SU-DHL-6 (cell line): ENCODE data around the gene GSDMA.

Source experiments
- EZH2phosphoT487 ChIP-seq: fragments of 200-600 bp; sonication (generic), shearing (Covaris generic); conservative IDR thresholded peaks from 2 replicates; pipeline ENCODE4 v1.6.1; 2018; ENCODE audit warnings: mild to moderate bottlenecking, antibody characterized with exemption, low read length, moderate library complexity, mixed read lengths
- TF ChIP-seq, protein P1 (sequence below): fragments of 200-600 bp; sonication (generic); IDR thresholded peaks from one replicate; pipeline ENCODE4 v1.5.1; 2017; ENCODE audit warnings: antibody characterized with exemption, mild to moderate bottlenecking, low read length, moderate library complexity; ENCODE audit not compliant: insufficient read depth, poor library complexity, severe bottlenecking

DNA sequence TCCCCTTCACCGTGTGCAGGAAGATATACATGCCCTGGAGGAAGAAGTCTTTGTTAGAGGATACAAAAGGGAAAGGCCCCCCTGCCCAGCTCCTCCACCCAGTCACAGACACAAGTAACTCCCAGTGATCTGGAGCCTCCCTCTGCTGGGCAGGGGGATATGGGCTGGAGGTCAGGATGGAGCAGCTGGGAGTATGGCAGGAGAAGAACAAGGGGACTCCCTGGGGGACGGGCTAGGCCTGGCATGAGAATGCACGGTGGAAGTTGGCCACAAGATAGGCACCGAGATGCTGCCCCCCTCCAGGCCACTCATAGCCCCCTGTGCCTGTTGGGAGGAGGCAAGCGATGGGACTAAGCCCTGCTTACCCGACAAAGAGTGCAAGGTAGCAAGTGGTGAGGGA lies 39.6 kb upstream of the GSDMA start:
- TF ChIP-seq, protein P1, sequence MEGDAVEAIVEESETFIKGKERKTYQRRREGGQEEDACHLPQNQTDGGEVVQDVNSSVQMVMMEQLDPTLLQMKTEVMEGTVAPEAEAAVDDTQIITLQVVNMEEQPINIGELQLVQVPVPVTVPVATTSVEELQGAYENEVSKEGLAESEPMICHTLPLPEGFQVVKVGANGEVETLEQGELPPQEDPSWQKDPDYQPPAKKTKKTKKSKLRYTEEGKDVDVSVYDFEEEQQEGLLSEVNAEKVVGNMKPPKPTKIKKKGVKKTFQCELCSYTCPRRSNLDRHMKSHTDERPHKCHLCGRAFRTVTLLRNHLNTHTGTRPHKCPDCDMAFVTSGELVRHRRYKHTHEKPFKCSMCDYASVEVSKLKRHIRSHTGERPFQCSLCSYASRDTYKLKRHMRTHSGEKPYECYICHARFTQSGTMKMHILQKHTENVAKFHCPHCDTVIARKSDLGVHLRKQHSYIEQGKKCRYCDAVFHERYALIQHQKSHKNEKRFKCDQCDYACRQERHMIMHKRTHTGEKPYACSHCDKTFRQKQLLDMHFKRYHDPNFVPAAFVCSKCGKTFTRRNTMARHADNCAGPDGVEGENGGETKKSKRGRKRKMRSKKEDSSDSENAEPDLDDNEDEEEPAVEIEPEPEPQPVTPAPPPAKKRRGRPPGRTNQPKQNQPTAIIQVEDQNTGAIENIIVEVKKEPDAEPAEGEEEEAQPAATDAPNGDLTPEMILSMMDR, result no peak
- TF ChIP-seq EZH2phosphoT487, result no peak
